Bronchial epithelial cell (primary cell): ENCODE measurements around the gene IPO7. TPM values are rescaled to one million over a fixed set of nuclear protein-coding genes. Genes with fewer than 3 reads are reported as not detected.
"Not testable (repeated sequence)": the region's sequence is repeated elsewhere in the genome, so short reads cannot be mapped to it uniquely, and the experiment has no call there.

Experiments
- DNase-seq: peaks from one replicate; pipeline ENCODE4 v3.0.0-alpha.2; 2010; ENCODE audit warnings: low read depth
- FAIRE-seq: peaks from 2 replicates; lab custom pipeline; 2011; peaks lifted over from hg19 to GRCh38; lab: Jason Lieb, UNC
- H3K27me3 ChIP-seq: 2 replicates; pipeline ENCODE4 v1.5.1; 2011; ENCODE audit warnings: low read length; ENCODE audit not compliant: control insufficient read depth, insufficient read depth
- H3K36me3 ChIP-seq: 2 replicates; pipeline ENCODE4 v1.5.1; 2011; ENCODE audit warnings: low read length; ENCODE audit not compliant: control insufficient read depth, insufficient read depth
- H3K4me3 ChIP-seq: 2 replicates; pipeline ENCODE4 v1.5.1; 2011; ENCODE audit warnings: mild to moderate bottlenecking, low read depth, low read length, control low read depth
- total RNA-seq: library from RNA; depleted of rRNA; stranded (reverse); fragments of >200 nt; gene quantifications from 2 replicates; pipeline ENCODE4 v1.2.1, GENCODE V29; 2014
- TF ChIP-seq, protein P1 (sequence below): IDR thresholded peaks from 2 replicates; pipeline ENCODE4 v1.5.1; 2011; ENCODE audit warnings: mild to moderate bottlenecking, moderate library complexity, low read length, control low read depth, inconsistent platforms; ENCODE audit not compliant: insufficient read depth, severe bottlenecking

IPO7 gene
- total RNA-seq, 1 donor from 2014 or later: 109 TPM

DNA sequence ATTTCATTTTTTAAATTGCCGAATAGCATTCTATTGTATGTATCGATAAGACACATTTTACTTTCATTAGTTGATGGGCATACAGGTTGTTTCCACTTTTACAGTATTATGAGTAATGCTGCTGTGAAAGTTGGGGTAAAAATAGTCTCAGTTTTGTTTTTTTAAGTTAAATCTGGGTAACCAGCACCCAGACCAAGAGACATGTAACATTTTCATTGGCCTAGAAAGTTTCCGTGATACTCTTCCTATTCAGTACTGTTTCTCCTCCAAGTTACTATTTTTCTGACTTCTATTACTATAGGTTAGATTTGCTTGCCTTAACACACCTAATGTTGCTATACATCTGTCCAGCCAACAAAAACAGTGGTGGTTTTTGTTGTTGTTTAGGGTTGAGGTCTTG is 12.3 kb downstream of the IPO7 start:
- Histone ChIP-seq H3K27me3 (no peaks in the 10 kb centered on the region), H3K4me3 (no peak overlapping the region), H3K36me3 (no peaks in the 10 kb centered on the region)
- DNase-seq: no peak
- TF ChIP-seq, protein P1, sequence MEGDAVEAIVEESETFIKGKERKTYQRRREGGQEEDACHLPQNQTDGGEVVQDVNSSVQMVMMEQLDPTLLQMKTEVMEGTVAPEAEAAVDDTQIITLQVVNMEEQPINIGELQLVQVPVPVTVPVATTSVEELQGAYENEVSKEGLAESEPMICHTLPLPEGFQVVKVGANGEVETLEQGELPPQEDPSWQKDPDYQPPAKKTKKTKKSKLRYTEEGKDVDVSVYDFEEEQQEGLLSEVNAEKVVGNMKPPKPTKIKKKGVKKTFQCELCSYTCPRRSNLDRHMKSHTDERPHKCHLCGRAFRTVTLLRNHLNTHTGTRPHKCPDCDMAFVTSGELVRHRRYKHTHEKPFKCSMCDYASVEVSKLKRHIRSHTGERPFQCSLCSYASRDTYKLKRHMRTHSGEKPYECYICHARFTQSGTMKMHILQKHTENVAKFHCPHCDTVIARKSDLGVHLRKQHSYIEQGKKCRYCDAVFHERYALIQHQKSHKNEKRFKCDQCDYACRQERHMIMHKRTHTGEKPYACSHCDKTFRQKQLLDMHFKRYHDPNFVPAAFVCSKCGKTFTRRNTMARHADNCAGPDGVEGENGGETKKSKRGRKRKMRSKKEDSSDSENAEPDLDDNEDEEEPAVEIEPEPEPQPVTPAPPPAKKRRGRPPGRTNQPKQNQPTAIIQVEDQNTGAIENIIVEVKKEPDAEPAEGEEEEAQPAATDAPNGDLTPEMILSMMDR: no peak
- FAIRE-seq: no peak

DNA sequence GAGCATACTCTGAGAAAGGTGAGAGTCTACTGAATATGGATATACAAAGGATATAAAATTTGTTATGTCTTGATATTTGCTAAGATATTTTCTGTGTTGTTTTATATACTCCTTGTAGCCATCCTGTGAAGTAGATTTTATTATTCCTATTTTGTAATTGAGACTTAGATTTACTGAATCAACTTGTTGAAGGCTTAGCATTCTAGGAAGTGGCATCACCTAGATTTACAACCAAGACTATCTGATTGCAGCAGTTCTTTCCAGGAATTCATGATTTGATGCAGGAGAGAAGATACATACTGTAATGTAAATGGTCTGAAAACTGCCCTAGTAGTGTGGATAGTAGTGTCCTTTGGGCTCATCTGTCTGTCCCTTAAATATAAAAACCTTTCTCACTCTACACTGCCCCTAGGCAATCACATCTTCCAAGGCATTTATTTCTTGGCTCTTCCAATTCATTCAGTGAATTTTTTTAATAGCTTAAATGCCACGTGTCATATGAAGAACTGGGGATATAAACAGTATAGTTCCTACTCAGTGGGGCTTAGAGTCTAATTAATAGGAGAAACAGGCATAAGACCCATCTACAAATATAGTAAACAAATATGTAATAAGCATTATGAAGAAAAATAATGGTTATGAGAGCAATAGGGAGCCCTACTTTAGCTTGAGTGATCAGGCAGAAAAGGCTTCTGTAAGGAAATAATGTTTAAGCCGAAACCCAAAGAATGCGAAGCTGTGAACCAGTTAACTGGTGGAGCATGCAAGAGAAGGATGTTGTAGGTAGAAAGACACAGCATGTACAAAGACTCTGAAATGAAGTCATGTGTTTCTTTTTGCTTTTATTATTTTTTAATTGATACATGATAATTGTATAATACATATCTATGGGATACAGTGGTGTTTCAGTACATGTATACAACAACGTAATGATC is 13.6 kb downstream of the IPO7 start:
- no peak for DNase-seq

DNA sequence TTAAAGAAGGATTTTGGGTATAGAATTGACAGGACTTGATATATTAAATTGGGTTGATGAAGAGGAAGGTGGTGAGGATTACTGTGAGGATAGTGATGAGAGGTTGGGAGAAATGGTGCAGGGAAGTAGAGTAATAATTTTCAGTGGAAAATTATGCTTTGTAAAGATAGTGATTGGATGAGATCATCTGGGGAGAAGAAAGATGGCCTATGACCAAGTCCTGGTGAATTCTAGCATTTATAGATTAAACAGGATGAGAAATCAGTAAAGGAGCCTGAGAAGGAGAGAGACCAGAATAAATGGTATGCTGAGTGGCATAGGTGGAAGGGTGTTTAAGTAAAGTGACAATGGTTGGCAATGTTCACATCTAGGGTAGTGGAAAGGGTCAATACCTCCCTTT is 15.0 kb downstream of the IPO7 start:
- H3K27me3 ChIP-seq: no peaks in the 10 kb centered on the region
- TF ChIP-seq, protein P1: no peak
- no peaks in the 10 kb centered on the region for H3K36me3 ChIP-seq
- DNase-seq (no peak), FAIRE-seq (no peak)
- no peak overlapping the region for H3K4me3 ChIP-seq

More for the DNA sequence above, 13.6 kb downstream of the IPO7 start:
- FAIRE-seq: no peak
- H3K27me3 ChIP-seq: no peaks in the 10 kb centered on the region
- H3K36me3 ChIP-seq: no peaks in the 10 kb centered on the region
- TF ChIP-seq, protein P1: no peak
- no peak overlapping the region for H3K4me3 ChIP-seq

DNA sequence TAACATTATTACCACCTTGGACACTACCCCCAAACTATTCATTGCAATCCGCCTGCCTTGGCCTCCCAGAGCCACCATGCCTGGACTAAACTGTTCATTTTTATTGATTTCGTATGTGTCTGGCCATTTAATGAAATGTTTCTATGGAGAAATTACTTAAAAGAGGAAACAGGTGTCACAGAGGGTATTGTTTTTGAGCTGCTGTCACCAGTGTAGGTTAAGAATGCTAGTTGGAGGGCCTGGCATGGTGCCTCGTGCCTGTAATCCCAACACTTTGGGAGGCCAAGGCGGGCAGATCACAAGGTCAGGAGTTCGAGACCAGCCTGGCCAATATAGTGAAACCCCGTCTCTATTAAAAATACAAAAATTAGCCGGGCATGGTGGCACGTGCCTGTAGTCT is 17.4 kb downstream of the IPO7 start:
- H3K27me3 ChIP-seq, FAIRE-seq, H3K4me3 ChIP-seq, H3K36me3 ChIP-seq, DNase-seq: not testable (repeated sequence)

DNA sequence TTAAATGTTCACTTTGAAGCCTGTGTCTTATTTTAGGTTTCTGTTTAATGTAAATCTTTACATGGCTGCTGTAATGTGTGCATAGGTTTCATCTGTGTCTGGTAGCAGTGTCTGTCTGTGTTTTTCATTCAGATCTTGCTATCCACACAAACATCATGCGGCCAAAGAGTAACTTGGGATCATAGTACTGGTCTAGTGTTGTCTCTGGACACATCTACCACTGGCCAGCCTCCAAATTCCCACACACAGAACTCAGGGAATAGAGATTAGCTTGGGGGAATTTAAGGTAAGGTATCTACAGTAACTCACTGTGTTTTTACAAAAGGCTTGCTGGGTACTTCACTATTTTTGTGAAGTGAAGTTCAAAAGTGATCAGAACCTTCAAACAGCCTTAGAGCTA is 44.3 kb downstream of the IPO7 start:
- DNase-seq (no peak), FAIRE-seq (no peak)
- no peak overlapping the region for H3K4me3 ChIP-seq
- peaks cover 16% of the 10 kb centered on the region for H3K36me3 ChIP-seq
- H3K27me3 ChIP-seq: no peaks in the 10 kb centered on the region
- TF ChIP-seq, protein P1: no peak

- no peak overlapping the region for H3K4me3 ChIP-seq
- peaks cover 15% of the 10 kb centered on the region for H3K36me3 ChIP-seq
- TF ChIP-seq, protein P1: no peak
- no peak for DNase-seq
- no peak for FAIRE-seq
- no peaks in the 10 kb centered on the region for H3K27me3 ChIP-seq
These were observed 54.2 kb downstream of the IPO7 start for GRCh38 chr11:9438611-9439010.
